ENCODE results near the gene CRLF3. TPM values are rescaled to one million over a fixed set of nuclear protein-coding genes. Genes with fewer than 3 reads are reported as not detected.
"Not testable (repeated sequence)": the region's sequence is repeated elsewhere in the genome, so short reads cannot be mapped to it uniquely, and the experiment has no call there.

CRLF3 gene
- total RNA-seq, 1 experiment from 2014 or later = 25.7 TPM

- DNase-seq (ENCODE audit: low read depth) = not testable (repeated sequence)
Observed at GRCh38 chr17:30814860-30815259, 9.6 kb downstream of the CRLF3 start.

DNA sequence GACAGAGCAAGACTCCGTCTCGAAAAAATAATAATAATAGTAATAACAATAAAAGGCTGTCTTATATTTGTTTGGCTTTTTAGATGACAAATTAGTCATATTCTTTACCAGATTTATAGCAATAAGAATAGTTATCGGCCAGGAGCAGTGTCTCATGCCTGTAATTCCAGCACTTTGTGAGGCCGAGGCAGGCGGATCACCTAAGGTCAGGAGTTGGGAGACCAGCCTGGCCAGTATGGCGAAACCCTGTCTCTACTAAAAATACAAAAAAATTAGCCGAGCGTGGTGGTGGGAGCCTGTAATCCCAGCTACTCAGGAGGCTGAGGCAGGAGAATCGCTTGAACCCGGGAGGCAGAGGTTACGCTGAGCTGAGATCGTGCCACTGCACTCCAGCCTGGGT, 10.3 kb downstream of the CRLF3 start:
- not testable (repeated sequence) for DNase-seq (ENCODE audit: low read depth)

DNA sequence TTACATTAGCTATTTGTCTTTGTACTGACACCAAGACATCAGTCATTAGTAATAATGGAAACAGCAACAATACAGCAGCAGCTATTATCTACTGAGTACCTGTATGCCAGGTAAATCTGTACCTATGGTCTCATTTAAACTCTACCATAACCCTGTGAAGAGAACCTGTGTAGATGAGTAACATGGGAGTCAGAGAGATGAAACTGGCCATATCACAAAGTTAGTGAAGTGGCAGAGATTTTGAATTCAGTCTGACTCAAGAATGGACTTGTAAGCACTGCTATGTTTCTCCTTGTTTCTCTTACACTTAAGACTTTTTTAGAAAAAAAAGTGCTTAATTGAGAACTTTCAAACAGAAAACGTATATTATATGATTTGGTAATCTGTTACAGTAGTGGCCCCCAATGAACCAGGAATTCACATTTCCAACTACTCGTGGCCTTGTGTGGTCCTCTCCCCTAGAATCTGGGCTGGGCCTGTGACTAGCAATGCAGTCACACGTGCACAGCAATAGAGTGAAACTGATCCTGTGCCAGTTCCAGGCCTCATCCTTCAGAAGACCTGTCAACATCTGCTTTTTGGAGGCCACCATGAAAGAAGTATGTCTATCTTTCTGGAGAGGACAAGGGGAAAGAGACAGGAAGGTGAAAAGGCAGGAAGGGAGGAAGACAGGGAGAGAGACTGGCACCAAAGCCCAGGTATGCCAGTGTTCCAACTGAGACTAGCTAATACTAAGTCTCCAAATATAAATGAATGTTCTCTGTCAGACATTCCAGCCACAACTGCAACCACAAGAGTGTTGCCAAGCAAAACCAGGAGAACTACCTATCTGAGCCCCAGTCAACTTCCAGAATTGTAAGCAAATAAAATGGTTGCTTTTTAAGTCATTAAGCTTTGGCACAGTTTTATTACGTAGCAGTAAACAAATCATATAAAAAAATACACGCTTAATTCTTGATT, 12.0 kb downstream of the CRLF3 start:
- peak; percentile 15 for DNase-seq (ENCODE audit: low read depth)

DNA sequence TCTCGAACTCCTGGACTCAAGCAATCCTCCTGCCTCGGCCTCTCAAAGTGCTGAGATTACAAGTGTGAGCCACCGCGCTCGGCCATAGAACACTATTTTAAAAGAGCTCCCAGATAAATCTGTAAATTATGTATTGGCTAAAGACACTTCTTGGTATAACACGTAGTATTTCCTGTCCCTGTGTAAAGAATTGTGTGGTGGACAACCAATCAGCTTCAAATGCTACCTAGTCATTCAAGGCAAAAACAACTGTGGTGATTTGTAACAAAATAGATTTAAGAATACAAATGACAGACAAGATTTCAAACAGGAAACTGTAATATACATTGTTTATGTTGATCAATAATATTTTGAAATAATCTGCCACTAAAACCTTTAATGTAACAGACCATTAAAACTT, 14.6 kb downstream of the CRLF3 start:
- no peak for DNase-seq (ENCODE audit: low read depth)

DNA sequence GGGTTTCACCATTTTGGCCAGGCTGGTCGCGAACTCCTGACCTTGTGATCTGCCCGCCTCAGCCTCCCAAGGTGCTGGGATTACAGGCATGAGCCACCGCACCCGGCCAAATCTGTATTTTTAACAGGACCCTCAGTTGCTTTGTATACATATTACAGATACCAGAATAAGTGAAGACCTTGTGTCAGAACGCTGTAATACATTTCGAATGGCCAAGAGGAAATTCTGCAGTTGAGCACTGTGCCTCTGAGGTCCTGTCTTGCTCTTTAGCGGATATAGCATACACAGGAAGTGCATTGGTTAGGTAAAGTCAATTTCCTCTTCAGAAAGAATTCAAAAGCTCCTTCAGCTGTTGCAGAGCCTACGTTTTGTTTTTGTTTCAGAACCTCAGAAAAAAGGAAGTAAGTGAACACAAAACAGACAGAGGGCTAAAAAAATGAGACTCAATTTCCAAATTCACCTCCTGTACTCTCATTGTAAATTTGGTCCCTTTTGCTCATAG, 15.7 kb downstream of the CRLF3 start:
- no peak for DNase-seq (ENCODE audit: low read depth)

DNA sequence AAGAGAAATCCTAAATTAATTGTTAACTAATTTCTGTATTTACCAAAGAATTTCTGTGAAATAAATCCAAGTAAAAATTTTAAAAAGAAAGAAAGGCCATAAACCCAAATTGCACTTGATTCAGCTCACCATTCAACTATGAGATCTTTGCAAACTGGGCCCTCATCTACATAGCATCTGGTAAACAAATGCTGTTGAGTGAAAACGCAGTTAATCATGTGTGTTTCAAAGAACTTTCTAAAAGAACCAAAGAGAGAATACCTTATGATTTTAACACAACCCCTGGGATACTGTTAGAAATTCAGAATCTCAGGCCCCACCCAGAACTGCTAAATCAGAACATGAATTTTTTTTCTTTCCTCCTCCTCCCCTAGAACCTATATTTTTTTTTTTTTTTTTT, 16.6 kb downstream of the CRLF3 start:
- DNase-seq (ENCODE audit: low read depth) = no peak

DNA sequence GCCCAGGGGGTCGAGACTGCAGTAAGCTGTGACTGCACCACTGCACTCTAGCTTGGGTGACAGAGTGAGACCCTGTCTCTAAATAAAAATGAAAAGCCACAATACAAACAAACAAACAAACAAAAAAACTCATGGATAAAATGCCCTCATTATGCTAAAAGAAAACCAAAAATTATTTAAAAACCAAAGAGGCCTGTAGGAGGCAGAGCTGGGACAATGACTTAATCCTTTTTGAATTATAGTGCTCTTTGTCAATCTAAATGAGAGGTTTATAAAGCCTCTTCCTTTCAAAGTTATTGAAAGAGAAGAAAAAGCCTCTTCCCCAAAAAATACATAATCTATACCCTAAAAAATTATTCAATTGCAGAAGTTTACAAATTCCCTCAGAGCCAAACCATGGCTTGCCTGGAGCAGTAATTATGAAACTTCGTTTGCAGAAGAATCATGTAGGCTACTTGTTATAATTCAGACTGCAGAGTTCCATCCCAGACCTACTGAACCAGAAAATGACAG, 18.5 kb downstream of the CRLF3 start:
- no peak for DNase-seq (ENCODE audit: low read depth)

GRCh38 chr17:30801671-30802070, 22.8 kb downstream of the CRLF3 start:
- DNase-seq (ENCODE audit: low read depth) = no peak

- no peak for DNase-seq (ENCODE audit: low read depth)
Observed at GRCh38 chr17:30796016-30796415, 28.5 kb downstream of the CRLF3 start.

- DNase-seq (ENCODE audit: low read depth) = no peak
Observed at GRCh38 chr17:30794372-30794771, 30.1 kb downstream of the CRLF3 start.

- no peak for DNase-seq (ENCODE audit: low read depth)
Observed at GRCh38 chr17:30793282-30793977, 31.1 kb downstream of the CRLF3 start.

DNA sequence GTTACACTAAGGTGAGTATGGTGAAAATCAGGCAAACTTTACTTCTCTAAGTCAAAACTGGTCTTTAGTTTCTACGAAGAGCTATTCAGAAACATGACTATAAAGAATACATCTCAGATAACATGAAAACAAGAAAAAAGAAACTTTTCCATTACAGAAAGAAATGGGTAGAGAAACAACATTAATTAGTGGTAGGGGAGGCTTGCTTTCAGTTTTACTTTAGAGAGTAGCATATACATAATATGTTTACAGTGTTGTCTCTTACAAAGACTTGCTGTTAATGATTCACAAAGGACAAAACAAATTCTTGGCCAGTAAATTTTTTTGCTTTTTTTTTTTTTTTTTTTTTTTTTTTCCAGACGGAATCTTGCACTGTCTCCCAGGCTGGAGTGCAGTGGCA, 34.2 kb downstream of the CRLF3 start:
- DNase-seq (ENCODE audit: low read depth) = no peak

- DNase-seq (ENCODE audit: low read depth) = no peak
Observed at GRCh38 chr17:30788918-30789317, 35.6 kb downstream of the CRLF3 start.

DNA sequence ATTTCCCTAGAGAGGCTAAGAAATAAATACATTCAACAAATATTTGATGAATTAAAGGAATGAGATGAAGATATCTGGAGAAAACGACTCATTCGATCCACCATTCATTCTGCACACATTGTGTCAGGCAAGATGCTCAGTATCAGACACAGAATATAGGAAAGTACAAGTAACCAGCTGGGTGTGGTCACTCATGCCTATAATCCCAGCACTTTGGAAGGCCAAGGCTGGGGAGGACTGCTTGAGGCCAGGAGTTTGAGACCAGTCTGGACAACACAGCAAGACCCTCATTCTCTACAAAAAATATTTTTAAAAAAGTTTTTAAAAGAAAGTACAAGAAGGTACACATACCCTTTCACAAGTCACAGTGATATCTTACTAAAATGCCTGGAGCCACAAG, 42.3 kb downstream of the CRLF3 start:
- DNase-seq (ENCODE audit: low read depth) = no peak

DNA sequence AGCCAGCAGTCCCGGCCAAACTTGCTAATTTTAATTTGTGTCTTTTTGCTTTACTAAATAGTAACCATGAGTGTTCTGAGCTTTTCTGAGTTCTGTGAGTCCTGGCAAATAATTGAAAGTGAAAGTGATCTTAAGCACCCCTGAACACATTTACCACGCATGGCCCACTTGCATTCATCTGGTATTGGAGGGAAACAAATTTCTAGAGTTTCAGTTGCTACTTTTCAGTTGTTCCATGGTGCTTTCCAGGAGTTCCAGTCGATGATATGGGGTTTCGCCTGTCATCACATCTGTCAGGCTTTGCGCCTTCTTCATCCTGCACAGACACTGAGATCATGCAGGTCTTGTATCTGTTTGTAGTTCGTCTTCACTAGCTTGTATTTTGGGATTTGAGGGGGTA, 44.1 kb downstream of the CRLF3 start:
- DNase-seq (ENCODE audit: low read depth) = no peak

- DNase-seq (ENCODE audit: low read depth) = not testable (repeated sequence)
Observed at GRCh38 chr17:30768771-30769170, 55.7 kb downstream of the CRLF3 start.

GRCh38 chr17:30767641-30768404, 56.7 kb downstream of the CRLF3 start:
- not testable (repeated sequence) for DNase-seq (ENCODE audit: low read depth)

GRCh38 chr17:30761060-30761459, 63.4 kb downstream of the CRLF3 start:
- DNase-seq (ENCODE audit: low read depth) = no peak

DNA sequence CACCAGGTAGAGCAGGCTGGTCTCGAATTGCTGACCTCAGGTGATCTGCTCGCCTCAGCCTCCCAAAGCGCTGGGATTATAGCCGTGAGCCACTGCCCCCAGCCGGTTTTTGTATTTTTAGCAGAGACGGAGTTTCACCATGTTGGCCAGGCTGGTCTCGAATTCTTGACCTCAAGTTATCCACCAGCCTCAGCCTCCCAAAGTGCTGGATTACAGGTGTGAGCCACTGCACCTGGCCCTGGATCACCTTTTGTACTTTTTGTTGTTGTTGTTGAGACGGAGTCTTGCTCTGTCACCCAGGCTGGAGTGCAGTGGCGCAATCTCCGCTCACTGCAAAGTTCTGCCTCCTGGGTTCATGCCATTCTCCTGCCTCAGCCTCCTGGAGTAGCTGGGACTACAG, 71.2 kb downstream of the CRLF3 start:
- not testable (repeated sequence) for DNase-seq (ENCODE audit: low read depth)

GRCh38 chr17:30750982-30751381, 73.5 kb downstream of the CRLF3 start:
- DNase-seq (ENCODE audit: low read depth) = not testable (repeated sequence)

- not testable (repeated sequence) for DNase-seq (ENCODE audit: low read depth)
Observed at GRCh38 chr17:30747621-30748020, 76.9 kb downstream of the CRLF3 start.
